ENCODE data around the gene PPIA.
"Not testable (repeated sequence)": the region's sequence is repeated elsewhere in the genome, so short reads cannot be mapped to it uniquely, and the experiment has no call there.

Gene PPIA

GRCh38 chr7:44798649-44799305 is 2.3 kb downstream of the PPIA start:
- DNase-seq = no peak
- Histone ChIP-seq H3K4me1 (no peaks in the 10 kb centered on the region), H3K36me3 (peaks cover 72% of the 10 kb centered on the region), H3K27me3 (no peaks in the 10 kb centered on the region), H3K9me3 (no peaks in the 10 kb centered on the region), H3K4me3 (ENCODE audit: low read depth, low read length) (peak overlapping the region; percentile 99)
- TF ChIP-seq CTCF (IDR thresholded peaks at IDR 0.05; ENCODE audit: low read depth, low read length) = no peak

GRCh38 chr7:44799939-44800338 is 3.5 kb downstream of the PPIA start:
- Histone ChIP-seq H3K4me1 (no peaks in the 10 kb centered on the region), H3K27me3 (no peaks in the 10 kb centered on the region), H3K4me3 (ENCODE audit: low read depth, low read length) (no peak overlapping the region), H3K9me3 (no peaks in the 10 kb centered on the region), H3K36me3 (peaks cover 79% of the 10 kb centered on the region)
- no peak for DNase-seq
- no peak for TF ChIP-seq CTCF (IDR thresholded peaks at IDR 0.05; ENCODE audit: low read depth, low read length)

GRCh38 chr7:44801890-44802289 is 5.4 kb downstream of the PPIA start:
- H3K27me3 ChIP-seq = no peaks in the 10 kb centered on the region
- no peak for TF ChIP-seq CTCF (IDR thresholded peaks at IDR 0.05; ENCODE audit: low read depth, low read length)
- DNase-seq = no peak
- H3K9me3 ChIP-seq = no peaks in the 10 kb centered on the region
- no peak overlapping the region for H3K4me3 ChIP-seq (ENCODE audit: low read depth, low read length)
- H3K4me1 ChIP-seq = no peaks in the 10 kb centered on the region
- H3K36me3 ChIP-seq = peaks cover 76% of the 10 kb centered on the region

DNA sequence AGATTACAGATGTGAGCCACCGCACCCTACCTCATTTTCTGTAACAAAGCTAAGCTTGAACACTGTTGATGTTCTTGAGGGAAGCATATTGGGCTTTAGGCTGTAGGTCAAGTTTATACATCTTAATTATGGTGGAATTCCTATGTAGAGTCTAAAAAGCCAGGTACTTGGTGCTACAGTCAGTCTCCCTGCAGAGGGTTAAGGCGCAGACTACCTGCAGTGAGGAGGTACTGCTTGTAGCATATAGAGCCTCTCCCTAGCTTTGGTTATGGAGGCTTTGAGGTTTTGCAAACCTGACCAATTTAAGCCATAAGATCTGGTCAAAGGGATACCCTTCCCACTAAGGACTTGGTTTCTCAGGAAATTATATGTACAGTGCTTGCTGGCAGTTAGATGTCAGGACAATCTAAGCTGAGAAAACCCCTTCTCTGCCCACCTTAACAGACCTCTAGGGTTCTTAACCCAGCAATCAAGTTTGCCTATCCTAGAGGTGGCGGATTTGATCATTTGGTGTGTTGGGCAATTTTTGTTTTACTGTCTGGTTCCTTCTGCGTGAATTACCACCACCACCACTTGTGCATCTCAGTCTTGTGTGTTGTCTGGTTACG is 6.0 kb downstream of the PPIA start:
- no peak for TF ChIP-seq CTCF (IDR thresholded peaks at IDR 0.05; ENCODE audit: low read depth, low read length)
- H3K9me3 ChIP-seq = no peaks in the 10 kb centered on the region
- no peak for DNase-seq
- H3K27me3 ChIP-seq = no peaks in the 10 kb centered on the region
- H3K4me1 ChIP-seq = no peaks in the 10 kb centered on the region
- H3K4me3 ChIP-seq (ENCODE audit: low read depth, low read length) = no peak overlapping the region
- peaks cover 69% of the 10 kb centered on the region for H3K36me3 ChIP-seq

DNA sequence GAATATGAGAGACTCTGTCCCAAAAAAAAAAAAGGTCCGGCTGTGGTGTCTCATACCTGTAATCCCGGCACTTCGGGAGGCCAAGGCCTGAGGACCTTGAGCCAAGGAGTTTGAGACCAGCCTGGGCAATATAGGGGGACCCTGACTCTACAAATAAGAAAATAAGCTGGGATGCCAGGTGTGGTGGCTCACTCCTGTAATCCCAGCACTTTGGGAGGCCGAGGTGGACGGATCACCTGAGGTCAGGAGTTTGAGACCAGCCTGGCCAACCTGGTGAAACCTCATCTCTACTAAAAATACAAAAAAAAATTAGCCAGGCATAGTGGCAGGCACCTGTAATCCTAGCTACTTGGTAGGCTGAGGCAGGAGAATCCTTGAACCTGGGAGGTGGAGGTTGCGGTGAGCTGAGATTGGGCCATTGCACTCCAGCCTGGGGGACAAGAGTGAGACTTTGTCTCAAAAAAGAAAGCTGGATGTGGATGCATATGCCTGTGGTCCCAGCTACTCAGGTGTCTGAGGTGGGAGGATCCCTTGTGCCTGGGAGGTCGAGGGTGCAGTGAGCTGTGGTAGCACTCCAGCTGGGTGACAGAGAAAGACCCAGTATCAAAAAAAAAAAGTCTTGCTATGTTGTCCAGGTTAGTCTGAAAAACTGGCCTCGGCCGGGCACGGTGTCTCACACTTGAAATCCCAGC is 7.5 kb downstream of the PPIA start:
- not testable (repeated sequence) for H3K9me3 ChIP-seq; DNase-seq; H3K27me3 ChIP-seq; H3K4me3 ChIP-seq (ENCODE audit: low read depth, low read length); H3K4me1 ChIP-seq
- H3K36me3 ChIP-seq = peaks cover 55% of the 10 kb centered on the region

DNA sequence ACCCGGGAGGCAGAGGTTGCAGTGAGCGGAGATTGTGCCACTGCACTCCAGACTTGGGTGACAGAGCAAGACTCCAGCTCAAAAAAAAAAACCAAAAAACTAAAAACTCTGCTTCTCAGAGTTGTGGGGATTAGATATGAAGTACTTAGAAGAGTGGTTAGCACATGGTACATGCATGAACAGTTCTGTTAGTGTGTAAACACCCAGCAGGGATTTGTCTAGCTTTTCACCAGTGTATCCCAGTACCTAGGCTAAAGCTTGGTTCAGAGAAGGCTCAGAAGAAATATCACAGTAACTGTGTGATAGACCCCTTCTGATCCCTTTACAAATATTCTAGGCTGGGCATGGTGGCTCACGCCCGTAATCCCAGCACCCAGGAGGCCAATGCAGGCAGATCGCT is 9.5 kb downstream of the PPIA start:
- H3K9me3 ChIP-seq = no peaks in the 10 kb centered on the region
- no peaks in the 10 kb centered on the region for H3K27me3 ChIP-seq
- H3K4me3 ChIP-seq (ENCODE audit: low read depth, low read length) = no peak overlapping the region
- TF ChIP-seq CTCF (IDR thresholded peaks at IDR 0.05; ENCODE audit: low read depth, low read length) = no peak
- H3K36me3 ChIP-seq = peaks cover 35% of the 10 kb centered on the region
- no peak for DNase-seq
- no peaks in the 10 kb centered on the region for H3K4me1 ChIP-seq
